ENCODE measurements around the gene FGF9.

FGF9 gene

DNA sequence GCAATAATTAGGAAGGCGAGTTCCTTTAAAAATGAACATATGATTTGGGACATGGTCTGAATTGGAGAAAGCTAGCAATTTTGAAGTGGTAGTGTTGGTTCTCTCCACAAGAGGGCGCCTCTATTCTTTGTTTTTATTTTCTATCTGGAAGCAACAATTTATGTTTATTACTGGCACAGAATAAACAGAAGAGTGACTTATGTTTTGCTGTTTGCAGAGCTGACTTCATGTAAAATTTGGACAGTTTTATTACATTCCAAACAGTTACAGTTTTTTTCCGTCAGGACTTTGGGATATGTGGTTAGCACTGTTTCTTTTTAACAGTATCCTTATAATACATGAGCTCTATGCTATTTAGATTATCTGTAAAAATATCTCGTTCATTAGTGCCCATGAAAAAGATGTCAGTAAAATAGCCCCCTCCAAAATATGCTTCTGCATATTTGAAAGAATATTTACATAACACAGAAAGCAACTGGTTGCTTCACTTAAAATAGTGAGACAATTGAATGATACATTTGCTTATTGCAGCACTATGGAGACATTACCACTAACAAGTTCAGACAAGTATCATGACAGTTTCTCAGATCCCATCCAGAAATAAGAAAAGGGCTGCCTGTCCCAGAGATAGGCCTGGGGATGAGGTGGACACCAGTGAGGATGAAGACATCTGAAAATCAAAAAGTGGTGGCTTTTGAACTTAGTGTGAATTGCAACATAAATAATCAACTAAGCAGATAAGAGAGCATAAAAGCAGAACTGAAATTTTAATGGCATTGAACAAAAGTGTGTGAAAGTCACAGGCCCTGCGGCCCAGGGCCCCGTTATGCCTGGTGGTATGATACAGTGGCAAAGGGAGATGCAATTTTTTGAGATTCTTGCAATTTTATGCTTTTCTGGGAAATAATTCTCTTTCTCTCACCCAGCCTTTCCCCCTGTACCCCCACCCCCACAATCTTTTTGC lies 32.3 kb upstream of the FGF9 start:
- Histone ChIP-seq H3K27me3 (ENCODE audit: control insufficient read depth, insufficient read depth, low read length) (no peaks in the 10 kb centered on the region), H3K79me2 (no peaks in the 10 kb centered on the region), H2AFZ (no peak overlapping the region), H3K9ac (no peak overlapping the region), H3K4me3 (ENCODE audit: low read depth, low read length) (no peak overlapping the region), H3K36me3 (ENCODE audit: control insufficient read depth, insufficient read depth, low read length) (no peaks in the 10 kb centered on the region), H3K27ac (no peak overlapping the region), H3K9me3 (ENCODE audit: control insufficient read depth, low read length) (no peaks in the 10 kb centered on the region), H3K4me2 (ENCODE audit: low read length) (no peak overlapping the region), H3K4me1 (no peaks in the 10 kb centered on the region)
- TF ChIP-seq, protein P1, sequence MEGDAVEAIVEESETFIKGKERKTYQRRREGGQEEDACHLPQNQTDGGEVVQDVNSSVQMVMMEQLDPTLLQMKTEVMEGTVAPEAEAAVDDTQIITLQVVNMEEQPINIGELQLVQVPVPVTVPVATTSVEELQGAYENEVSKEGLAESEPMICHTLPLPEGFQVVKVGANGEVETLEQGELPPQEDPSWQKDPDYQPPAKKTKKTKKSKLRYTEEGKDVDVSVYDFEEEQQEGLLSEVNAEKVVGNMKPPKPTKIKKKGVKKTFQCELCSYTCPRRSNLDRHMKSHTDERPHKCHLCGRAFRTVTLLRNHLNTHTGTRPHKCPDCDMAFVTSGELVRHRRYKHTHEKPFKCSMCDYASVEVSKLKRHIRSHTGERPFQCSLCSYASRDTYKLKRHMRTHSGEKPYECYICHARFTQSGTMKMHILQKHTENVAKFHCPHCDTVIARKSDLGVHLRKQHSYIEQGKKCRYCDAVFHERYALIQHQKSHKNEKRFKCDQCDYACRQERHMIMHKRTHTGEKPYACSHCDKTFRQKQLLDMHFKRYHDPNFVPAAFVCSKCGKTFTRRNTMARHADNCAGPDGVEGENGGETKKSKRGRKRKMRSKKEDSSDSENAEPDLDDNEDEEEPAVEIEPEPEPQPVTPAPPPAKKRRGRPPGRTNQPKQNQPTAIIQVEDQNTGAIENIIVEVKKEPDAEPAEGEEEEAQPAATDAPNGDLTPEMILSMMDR (IDR thresholded peaks at IDR 0.05) = peak; percentile 63

DNA sequence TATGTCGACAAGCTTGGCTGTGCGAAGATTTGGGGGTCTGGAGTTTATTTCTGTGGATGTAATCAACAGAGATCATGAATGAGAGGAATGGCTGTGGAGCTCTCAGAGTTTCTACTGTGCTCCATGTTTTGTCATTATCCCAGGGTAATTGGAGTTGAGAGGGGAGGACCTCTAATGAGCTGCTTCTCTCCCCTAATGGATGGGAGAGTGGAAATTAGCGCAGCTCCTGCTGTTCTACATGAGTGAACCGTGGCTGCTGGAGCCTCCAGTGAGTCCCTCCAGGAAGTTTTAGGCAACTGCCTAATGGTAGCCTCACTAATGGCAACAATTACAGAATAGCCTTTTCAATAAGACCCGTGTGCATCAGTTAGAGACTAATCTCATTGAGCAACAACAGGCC lies 31.3 kb upstream of the FGF9 start:
- TF ChIP-seq, protein P1 (IDR thresholded peaks at IDR 0.05) = no peak
- Histone ChIP-seq H3K4me3 (ENCODE audit: low read depth, low read length) (no peak overlapping the region), H3K9me3 (ENCODE audit: control insufficient read depth, low read length) (no peaks in the 10 kb centered on the region), H3K27ac (no peak overlapping the region), H3K4me1 (no peaks in the 10 kb centered on the region), H3K9ac (no peak overlapping the region), H3K4me2 (ENCODE audit: low read length) (no peak overlapping the region), H3K27me3 (ENCODE audit: control insufficient read depth, insufficient read depth, low read length) (no peaks in the 10 kb centered on the region), H3K36me3 (ENCODE audit: control insufficient read depth, insufficient read depth, low read length) (no peaks in the 10 kb centered on the region), H2AFZ (no peak overlapping the region), H3K79me2 (no peaks in the 10 kb centered on the region)

DNA sequence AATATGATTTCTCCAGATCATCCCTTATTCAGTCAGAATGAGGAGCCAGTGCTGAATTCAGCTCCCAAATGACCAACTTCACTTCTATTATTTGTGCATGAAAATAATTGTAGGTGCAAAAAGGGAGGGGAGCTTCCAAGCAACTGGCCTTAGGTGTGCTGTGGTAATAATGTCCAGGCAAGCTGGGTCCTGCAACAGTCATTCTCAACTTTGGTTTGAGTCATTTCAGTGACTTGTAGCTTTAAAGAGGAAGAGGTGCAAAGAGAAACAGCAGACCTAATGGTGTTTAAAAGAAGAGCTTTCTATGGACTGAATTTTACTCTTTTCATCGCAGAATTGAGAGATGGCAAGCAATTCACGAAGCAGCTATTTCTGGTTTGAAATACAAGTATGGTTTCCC lies 29.2 kb upstream of the FGF9 start:
- no peak overlapping the region for H3K4me2 ChIP-seq (ENCODE audit: low read length)
- no peaks in the 10 kb centered on the region for H3K36me3 ChIP-seq (ENCODE audit: control insufficient read depth, insufficient read depth, low read length)
- H3K9ac ChIP-seq = no peak overlapping the region
- H3K27ac ChIP-seq = no peak overlapping the region
- no peaks in the 10 kb centered on the region for H3K4me1 ChIP-seq
- H2AFZ ChIP-seq = no peak overlapping the region
- H3K79me2 ChIP-seq = no peaks in the 10 kb centered on the region
- TF ChIP-seq, protein P1 (IDR thresholded peaks at IDR 0.05) = no peak
- no peaks in the 10 kb centered on the region for H3K27me3 ChIP-seq (ENCODE audit: control insufficient read depth, insufficient read depth, low read length)
- H3K4me3 ChIP-seq (ENCODE audit: low read depth, low read length) = no peak overlapping the region
- no peaks in the 10 kb centered on the region for H3K9me3 ChIP-seq (ENCODE audit: control insufficient read depth, low read length)

DNA sequence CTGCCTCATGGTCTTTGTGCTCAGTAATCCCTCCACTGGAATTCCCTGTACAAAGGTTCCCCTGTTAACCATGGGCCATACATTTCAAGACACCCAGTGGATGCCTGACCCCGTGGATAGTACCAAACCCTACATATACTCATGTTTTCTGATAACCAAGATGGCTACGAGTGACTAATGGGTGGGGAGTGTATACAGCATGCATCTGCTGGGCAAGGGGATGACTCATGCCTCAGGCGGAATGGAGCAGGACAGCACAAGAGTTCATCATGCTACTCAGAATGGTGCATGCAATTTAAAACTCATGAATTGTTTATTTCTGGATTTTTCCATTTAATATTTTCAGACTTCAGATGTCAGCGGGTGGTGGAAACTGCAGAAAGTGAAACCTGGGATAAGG lies 13.3 kb upstream of the FGF9 start:
- TF ChIP-seq, protein P1 (IDR thresholded peaks at IDR 0.05) = no peak
- Histone ChIP-seq H3K27ac (no peak overlapping the region), H3K9me3 (ENCODE audit: control insufficient read depth, low read length) (no peaks in the 10 kb centered on the region), H2AFZ (no peak overlapping the region), H3K4me1 (no peaks in the 10 kb centered on the region), H3K27me3 (ENCODE audit: control insufficient read depth, insufficient read depth, low read length) (no peaks in the 10 kb centered on the region), H3K4me2 (ENCODE audit: low read length) (no peak overlapping the region), H3K36me3 (ENCODE audit: control insufficient read depth, insufficient read depth, low read length) (no peaks in the 10 kb centered on the region), H3K79me2 (no peaks in the 10 kb centered on the region), H3K9ac (no peak overlapping the region), H3K4me3 (ENCODE audit: low read depth, low read length) (no peak overlapping the region)

DNA sequence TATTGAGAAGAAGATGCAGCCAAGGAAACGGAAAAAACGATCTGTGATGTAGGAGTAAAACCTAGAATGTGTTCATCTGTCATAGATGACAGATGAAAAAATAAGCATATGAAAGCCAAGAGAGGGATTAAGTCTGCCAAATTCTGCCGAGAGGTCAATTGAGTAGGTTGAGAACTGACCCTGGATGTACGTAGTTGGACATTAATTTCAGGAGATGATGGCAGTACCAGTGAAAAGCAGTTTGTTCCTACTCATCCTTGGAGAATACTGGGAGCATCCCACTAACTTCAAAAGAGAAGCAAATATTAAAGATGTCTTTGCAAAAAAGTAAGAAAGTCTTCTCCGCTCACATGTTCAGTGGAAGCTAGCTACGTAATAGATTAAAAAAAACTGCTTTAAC lies 11.8 kb upstream of the FGF9 start:
- TF ChIP-seq, protein P1 (IDR thresholded peaks at IDR 0.05) = no peak
- Histone ChIP-seq H2AFZ (no peak overlapping the region), H3K9me3 (ENCODE audit: control insufficient read depth, low read length) (no peaks in the 10 kb centered on the region), H3K27ac (no peak overlapping the region), H3K4me1 (no peaks in the 10 kb centered on the region), H3K4me3 (ENCODE audit: low read depth, low read length) (no peak overlapping the region), H3K9ac (no peak overlapping the region), H3K4me2 (ENCODE audit: low read length) (no peak overlapping the region), H3K27me3 (ENCODE audit: control insufficient read depth, insufficient read depth, low read length) (no peaks in the 10 kb centered on the region), H3K79me2 (no peaks in the 10 kb centered on the region), H3K36me3 (ENCODE audit: control insufficient read depth, insufficient read depth, low read length) (no peaks in the 10 kb centered on the region)

Measured in parathyroid adenoma (tissue), 2 donors.